Activated T-cell treated with anti-CD3 and anti-CD28 coated beads, Interleukin-2, amount 50 U/mL, for 48 hours (primary cell): Measurements from ENCODE around the gene TRAPPC6A.

Experiments
- DNase-seq, 2 experiments: peaks; one replicate each; pipeline ENCODE4 v3.0.0-alpha.2; 2020

TRAPPC6A gene

GRCh38 chr19:45146251-45146650 lies 31.8 kb downstream of the TRAPPC6A start:
- no peak for DNase-seq

GRCh38 chr19:45145270-45146189 lies 32.5 kb downstream of the TRAPPC6A start:
- no peak for DNase-seq

GRCh38 chr19:45144431-45145269 lies 33.4 kb downstream of the TRAPPC6A start:
- no peak for DNase-seq

- DNase-seq = no peak
These were observed 35.3 kb downstream of the TRAPPC6A start for GRCh38 chr19:45142726-45143110.

- DNase-seq = no peak
These were observed 35.9 kb downstream of the TRAPPC6A start for GRCh38 chr19:45142016-45142725.

- DNase-seq = no peak
These were observed 36.7 kb downstream of the TRAPPC6A start for GRCh38 chr19:45141203-45141900.

GRCh38 chr19:45140533-45140932 lies 37.5 kb downstream of the TRAPPC6A start:
- no peak for DNase-seq

GRCh38 chr19:45140144-45140503 lies 37.9 kb downstream of the TRAPPC6A start:
- no peak for DNase-seq

- DNase-seq = no peak
These were observed 38.5 kb downstream of the TRAPPC6A start for GRCh38 chr19:45139286-45140143.

- DNase-seq = no peak
These were observed 39.7 kb downstream of the TRAPPC6A start for GRCh38 chr19:45138303-45138751.

GRCh38 chr19:45137179-45137761 lies 40.8 kb downstream of the TRAPPC6A start:
- DNase-seq = no peak

GRCh38 chr19:45136507-45137178 lies 41.4 kb downstream of the TRAPPC6A start:
- no peak for DNase-seq

GRCh38 chr19:45135176-45135885 lies 42.7 kb downstream of the TRAPPC6A start:
- DNase-seq = no peak

GRCh38 chr19:45133661-45134060 lies 44.4 kb downstream of the TRAPPC6A start:
- no peak for DNase-seq

GRCh38 chr19:45130888-45131615 lies 47.0 kb downstream of the TRAPPC6A start:
- DNase-seq = peak in 1 of 2 experiments; percentile 33

- no peak for DNase-seq
These were observed 47.8 kb downstream of the TRAPPC6A start for GRCh38 chr19:45130236-45130635.

GRCh38 chr19:45128806-45129205 lies 49.2 kb downstream of the TRAPPC6A start:
- DNase-seq = no peak

GRCh38 chr19:45128146-45128545 lies 49.9 kb downstream of the TRAPPC6A start:
- no peak for DNase-seq

GRCh38 chr19:45126654-45127053 lies 51.4 kb downstream of the TRAPPC6A start:
- no peak for DNase-seq
